Measurements from ENCODE around the gene SIN3B.
"Not testable (repeated sequence)": the region's sequence is repeated elsewhere in the genome, so short reads cannot be mapped to it uniquely, and the experiment has no call there.

Gene SIN3B

DNA sequence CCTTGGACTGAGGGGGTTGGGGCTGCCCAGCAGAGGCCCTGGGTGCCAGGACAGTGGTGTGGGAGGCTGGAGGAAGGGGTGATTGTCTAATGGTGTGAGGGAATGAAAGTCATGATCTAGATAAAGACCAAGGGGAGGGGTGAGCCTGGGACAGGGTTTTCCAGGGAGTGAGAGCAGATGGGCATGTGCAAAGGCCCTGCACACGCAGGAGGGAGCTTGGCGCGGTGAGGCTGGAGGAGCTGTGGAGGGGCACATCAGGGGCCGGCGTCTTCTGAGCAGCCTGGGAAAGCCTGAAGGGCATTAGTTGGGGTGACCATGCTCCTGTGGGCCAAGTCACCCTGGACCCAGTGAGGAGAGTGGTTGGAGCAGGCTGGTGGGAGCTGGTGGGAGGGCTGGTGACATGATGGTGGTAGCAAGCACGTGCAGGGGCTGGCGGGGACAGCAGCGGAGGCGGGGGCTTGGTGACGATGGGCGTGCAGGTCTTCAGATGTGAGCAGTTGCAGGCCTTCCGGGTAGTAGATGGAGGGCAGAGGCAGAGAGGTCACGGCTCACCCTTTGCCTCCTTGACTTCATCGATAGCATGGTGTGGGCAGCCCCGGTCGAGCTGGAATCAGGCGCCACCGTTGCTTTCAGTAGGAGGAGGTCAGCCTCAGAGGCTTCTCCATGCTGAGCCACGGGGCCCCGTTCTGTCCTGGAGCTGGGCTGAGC, 39.4 kb downstream of the SIN3B start:
- no peak for DNase-seq (ENCODE audit: low read depth in 2 of 2)

DNA sequence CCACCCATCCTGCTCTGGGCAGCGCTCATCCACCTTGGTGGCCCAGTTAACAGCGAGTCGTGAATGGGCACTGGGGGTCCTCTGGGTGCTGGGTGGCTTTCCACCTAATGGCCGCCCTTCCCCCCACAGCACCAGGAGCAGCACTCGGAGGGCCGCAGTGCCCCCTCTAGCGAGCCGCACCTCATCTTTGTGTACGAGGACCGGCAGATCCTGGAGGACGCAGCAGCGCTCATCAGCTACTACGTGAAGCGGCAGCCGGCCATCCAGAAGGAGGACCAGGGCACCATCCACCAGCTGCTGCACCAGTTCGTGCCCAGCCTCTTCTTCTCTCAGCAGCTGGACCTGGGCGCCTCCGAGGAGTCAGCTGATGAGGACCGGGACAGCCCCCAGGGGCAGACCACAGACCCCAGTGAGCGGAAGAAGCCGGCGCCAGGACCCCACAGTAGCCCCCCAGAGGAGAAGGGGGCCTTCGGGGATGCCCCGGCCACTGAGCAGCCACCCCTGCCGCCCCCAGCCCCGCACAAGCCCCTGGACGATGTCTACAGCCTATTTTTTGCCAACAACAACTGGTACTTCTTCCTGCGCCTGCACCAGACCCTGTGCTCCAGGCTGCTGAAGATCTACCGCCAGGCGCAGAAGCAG, 40.3 kb downstream of the SIN3B start:
- DNase-seq (ENCODE audit: low read depth in 2 of 2) = no peak

DNA sequence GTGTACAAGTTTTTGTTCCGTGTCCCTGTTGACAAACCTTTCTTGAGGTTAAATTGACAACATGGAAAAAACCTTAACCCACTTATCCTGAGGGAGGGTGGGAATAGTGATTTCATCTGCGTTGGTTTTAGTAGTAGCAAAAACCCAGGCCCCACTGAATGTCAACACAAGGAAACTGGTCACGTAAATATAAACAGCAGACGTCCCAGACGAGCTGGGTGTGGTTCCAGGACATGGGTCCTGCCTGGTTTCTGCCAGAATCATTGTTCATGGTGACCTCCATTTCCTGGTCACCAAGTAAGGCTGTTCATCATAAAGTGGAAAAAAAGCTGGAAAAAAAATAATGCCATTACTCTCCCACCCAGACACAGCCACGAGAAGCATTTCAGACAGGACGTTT, 42.7 kb downstream of the SIN3B start:
- no peak for DNase-seq (ENCODE audit: low read depth in 2 of 2)

DNA sequence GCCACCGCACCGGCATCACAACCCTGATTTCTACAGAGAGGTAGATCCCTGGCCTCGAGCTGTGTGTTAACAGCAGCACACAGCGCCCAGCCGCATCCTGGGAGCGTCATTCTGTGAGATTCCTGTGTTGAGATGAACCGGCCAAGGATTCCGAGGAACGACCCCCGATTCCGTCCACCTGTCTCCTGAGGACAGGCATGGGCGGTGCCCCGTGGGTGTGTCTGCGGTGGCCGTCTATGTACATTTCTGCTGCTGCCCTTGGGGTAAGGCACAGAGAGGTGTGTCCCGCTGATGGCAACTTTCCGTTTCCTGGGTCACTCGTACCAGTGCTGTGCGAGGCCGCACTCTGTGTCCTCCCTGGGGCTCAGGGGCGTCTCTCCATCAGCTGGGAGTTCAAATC, 43.5 kb downstream of the SIN3B start:
- no peak for DNase-seq (ENCODE audit: low read depth in 2 of 2)

DNA sequence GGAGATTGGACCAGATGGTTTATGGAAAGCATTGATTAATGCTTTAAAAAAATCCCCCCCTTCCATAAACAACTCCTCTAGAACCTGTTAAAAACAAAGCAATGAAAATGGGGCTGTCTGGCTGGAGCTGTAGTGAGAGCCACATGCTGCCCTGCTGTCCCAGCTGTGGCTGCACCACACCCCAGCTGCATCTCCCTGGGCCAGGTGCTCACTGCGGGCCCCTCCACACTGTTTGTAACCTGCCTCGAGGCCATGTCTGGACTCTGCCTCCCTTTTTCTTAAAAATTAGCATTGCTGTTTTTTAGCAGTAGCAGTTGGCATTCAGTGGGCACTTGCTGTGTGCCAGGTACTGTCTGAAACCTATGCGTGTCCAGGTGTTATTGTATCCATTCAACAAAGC, 44.4 kb downstream of the SIN3B start:
- DNase-seq (ENCODE audit: low read depth in 2 of 2) = no peak

DNA sequence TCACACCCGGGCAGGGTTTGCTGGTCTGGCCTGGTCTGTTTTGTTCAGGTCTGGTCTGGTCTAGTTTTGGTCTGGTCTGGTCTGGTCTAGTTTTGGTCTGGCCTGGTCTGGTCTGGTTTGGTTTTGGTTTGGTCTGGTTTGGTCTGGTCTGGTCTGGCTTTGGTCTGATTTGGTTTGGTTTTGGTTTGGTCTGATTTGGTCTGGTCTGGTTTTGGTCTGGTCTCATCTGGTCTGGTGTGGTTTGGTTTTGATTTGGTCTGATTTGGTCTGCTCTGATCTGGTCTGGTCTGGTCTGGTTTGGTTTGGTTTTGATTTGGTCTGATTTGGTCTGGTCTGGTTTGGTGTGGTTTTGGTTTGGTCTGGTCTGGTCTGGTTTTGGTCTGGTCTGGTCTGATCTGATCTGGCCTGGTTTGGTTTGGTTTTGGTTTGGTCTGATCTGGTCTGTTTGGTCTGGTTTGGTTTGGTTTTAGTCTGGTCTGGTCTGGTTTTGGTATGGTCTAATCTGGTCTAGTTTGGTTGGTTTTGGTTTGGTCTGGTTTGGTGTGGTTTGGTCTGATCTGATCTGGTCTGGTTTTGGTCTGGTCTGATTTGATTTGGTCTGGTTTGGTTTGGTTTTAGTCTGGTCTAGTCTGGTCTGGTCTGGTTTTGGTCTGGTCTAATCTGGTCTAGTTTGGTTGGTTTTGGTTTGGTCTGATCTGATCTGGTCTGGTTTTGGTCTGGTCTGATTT, 45.2 kb downstream of the SIN3B start:
- no peak for DNase-seq (ENCODE audit: low read depth in 2 of 2)

DNA sequence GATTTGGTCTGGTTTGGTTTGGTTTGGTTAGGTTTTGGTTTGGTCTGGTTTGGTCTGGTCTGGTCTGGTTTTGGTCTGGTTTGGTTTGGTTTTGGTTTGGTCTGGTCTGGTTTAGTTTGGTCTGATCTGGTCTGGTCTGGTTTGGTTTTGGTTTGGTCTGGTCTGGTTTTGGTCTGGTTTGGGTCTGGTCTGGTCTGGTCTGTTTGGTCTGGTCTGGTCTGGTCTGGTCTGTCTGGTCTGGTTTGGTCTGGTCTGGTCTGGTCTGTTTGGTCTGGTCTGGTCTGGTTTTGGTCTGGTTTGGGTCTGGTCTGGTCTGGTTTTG, 45.7 kb downstream of the SIN3B start:
- DNase-seq (ENCODE audit: low read depth in 2 of 2) = not testable (repeated sequence)

DNA sequence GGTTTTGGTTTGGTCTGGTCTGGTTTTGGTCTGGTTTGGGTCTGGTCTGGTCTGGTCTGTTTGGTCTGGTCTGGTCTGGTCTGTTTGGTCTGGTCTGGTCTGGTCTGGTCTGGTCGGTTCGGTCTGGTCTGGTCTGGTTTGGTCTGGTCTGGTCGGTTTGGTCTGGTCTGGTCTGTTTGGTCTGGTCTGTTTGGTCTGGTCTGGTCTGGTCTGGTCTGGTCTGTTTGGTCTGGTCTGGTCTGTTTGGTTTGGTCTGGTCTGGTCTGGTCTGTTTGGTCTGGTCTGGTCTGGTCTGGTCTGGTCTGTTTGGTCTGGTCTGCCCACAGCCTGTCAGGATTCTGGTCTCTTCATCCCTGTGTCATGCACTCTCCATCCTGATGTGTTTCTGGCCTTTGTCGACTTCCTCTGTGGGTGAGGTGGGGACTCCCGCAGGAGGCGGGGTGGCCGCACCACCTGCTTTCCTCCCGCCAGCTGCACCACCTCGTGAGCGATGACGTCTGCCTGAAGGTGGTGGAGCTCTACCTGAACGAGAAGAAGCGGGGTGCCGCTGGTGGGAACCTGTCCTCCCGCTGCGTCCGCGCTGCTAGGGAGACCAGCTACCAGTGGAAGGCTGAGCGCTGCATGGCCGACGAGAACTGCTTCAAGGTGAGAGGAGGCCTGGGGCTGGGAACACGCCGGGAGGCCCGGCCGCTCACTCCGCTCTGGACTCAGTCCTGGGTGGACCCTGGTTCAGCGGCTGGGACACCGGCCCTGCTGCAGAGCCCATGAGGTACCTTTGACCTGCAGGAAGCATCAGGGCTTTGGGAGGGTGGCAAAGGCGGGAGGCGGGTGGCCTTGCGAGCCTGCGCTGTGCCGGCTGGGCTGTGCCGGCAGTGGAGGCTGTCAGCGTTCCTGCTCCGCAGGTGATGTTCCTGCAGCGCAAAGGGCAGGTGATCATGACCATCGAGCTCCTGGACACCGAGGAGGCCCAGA, 46.7 kb downstream of the SIN3B start:
- DNase-seq (ENCODE audit: low read depth in 2 of 2) = no peak

DNA sequence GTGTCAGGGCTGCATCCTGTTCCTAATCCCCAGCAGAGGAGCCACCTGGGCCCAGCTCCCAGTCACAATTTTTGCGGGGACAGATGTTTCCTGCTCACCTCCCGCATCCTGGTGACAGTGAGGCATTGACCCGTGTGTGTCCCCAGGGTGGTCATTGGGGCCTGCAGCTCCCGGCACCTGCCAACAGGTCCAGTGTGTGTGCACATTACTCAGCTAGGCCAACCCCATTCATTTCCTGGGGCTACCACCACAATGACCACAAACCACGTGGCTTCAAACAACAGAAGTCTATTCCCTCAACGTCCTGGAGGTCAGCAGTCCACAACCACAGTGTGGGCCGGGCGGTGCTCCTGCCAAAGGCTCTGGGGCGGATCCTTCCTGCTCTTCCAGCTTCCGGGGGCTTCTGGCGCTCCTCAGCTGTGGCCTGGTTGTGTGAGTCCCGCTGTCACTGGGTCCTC, 47.7 kb downstream of the SIN3B start:
- DNase-seq (ENCODE audit: low read depth in 2 of 2) = no peak

DNA sequence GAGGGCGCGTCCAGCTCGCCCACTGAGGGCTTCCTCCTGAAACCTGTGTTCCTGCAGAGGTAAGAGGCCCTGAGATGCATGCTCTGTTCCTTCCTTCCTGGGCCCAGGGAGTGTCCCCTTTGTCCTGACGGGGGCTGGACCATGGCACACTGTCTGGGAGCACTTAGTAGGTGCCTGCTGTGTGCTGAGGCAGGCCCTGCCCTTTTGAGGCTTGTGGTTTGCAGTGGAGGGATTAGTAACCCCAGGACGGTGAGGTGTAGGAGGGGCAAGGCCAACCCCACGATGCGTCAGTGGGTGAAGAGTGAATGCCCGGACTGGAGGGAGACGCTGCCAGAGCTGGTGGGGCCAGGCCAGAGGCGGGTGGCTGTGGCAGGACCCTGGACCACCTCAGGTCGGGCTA, 48.4 kb downstream of the SIN3B start:
- DNase-seq (ENCODE audit: low read depth in 2 of 2) = no peak

DNA sequence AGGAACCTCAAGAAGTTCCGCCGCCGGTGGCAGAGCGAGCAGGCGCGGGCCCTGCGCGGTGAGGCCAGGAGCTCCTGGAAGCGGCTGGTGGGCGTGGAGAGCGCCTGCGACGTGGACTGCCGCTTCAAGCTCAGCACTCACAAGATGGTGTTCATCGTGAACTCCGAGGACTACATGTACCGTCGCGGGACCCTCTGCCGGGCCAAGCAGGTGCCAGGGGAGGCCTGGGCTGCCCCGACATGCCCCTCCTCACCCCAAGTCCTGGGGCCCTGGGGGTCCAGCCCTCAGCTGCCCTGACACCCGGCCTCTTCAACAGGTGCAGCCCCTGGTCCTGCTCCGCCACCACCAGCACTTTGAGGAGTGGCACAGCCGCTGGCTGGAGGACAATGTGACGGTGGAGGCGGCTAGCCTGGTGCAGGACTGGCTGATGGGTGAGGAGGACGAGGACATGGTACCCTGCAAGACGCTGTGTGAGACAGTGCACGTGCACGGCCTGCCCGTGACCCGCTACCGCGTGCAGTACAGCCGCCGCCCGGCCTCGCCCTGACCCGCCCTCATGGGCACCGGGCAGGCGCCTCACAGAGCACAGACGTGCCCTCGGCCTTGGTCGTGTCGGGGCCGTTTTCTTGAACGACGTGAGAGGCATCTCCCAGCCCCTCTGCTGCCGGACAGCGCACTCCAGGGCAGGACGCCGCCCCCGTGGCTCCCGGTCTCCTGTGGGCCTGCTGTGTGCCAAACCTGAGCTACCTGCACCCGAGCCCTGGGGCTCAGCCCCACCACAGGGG, 49.2 kb downstream of the SIN3B start:
- DNase-seq (ENCODE audit: low read depth in 2 of 2) = no peak

DNA sequence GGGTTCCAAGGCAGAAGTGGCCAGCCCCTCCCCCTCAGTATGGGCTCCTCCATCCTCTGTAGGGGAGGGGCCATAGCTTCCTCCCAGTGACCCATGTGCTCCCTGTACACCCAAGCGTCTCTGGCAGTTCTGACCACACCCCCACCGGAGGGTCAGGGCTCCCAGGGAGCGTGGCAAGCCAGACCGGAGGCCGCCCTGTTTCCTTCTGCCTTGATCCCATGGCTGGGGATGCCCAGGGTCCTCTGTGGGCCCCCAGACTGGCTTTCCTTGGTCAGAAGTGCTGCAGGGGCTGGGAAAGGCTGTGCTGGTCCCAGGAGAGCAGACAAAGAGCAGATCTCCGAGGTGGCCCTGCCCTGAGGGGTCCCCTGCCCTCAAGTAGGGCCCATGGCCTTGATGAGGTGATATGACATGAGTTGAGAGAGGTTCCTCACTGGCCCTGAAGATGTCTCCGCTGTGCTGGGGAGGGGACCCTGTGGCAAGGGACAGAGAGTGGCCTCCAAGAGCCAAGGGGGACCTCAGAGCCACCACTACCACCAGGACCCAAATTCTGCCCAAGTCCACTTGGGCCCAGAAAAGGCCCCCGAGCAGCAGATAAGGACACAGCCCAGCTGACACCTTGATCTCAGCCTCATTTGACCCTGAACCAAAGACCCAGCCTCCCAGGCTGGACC, 51.8 kb downstream of the SIN3B start:
- no peak for DNase-seq (ENCODE audit: low read depth in 2 of 2)

DNA sequence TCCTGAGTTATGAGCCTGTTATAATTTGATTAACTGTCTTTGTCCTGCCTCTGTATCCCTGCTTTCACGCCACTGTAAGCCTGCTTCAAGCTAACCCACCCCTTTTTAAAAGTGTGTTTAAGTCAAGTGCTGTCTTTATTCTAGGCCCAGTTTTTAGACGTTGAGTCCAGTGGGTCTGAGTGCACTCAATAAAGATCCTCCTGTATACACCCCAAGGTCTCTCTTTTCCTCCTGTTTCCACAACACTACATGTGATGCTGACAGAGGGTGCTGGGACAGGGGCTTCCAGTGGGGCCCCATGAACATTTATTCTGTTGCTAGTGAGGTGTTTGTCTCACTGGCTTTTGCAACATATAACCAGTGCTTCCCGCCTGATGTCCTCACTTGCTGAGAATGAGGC, 52.9 kb downstream of the SIN3B start:
- DNase-seq (ENCODE audit: low read depth in 2 of 2) = no peak

DNA sequence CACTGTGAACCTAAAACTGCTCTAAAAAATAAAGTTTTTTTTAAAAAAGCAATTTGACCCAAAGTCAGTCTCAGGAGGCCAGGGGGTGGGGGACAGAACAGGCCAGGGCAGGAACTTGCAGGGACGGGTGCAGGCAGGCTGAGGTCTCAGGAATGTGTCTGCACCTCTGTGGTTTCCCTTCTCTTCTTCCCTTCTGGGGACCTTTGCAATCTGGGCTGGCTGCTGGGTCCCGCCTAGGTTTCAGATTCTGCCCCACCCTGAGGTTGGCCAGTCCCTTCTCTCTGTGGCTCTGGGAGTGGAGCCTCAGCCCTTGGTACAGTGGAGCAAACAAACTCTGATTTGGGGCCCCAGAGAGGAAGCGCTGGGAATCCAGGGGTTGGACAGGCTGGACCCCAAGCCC, 54.3 kb downstream of the SIN3B start:
- no peak for DNase-seq (ENCODE audit: low read depth in 2 of 2)

DNA sequence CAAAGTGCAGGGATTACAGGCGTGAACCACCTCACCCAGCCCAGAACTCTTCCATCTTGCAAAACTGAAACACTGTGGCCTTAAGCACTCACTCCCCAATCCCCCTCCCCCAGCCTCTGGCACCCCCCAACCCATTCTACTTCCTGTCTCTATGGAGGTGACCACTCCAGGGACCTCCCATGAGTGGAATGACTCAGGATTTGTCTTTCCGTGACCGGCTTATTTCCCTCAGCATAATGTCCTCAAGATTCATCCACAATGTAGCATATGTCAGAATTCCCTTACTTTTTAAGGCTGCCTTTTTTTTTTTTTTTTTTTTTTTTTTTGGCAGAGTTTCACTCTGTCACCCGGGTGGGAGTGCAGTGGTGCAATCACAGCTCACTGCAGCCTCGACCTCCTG, 56.0 kb downstream of the SIN3B start:
- no peak for DNase-seq (ENCODE audit: low read depth in 2 of 2)

DNA sequence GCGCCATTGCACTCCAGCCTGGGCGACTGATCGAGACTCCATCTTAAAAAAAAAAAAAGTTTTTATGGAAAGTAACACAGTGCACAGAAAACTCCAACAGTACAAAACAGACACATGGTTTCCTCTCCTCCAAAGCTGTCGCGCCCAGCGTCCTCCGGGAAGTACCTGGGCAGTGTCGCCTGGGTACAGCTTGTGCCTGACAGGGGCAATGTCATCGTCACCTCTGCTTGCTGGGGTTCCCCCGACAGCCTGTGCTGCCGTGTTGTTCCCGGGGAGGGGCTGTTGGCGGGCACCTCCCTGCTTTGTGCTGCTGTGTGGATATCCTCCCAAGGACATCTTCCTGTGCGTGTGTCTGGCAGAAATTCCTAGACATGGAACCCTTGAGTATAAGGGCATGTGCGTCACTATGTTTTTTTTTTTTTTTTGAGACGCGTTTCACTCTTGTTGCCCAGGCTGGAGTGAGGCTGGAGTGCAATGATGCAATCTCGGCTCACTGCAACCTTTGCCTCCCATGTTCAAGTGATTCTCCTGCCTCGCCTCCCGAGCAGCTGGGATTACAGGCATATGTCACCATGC, 57.2 kb downstream of the SIN3B start:
- no peak for DNase-seq (ENCODE audit: low read depth in 2 of 2)

DNA sequence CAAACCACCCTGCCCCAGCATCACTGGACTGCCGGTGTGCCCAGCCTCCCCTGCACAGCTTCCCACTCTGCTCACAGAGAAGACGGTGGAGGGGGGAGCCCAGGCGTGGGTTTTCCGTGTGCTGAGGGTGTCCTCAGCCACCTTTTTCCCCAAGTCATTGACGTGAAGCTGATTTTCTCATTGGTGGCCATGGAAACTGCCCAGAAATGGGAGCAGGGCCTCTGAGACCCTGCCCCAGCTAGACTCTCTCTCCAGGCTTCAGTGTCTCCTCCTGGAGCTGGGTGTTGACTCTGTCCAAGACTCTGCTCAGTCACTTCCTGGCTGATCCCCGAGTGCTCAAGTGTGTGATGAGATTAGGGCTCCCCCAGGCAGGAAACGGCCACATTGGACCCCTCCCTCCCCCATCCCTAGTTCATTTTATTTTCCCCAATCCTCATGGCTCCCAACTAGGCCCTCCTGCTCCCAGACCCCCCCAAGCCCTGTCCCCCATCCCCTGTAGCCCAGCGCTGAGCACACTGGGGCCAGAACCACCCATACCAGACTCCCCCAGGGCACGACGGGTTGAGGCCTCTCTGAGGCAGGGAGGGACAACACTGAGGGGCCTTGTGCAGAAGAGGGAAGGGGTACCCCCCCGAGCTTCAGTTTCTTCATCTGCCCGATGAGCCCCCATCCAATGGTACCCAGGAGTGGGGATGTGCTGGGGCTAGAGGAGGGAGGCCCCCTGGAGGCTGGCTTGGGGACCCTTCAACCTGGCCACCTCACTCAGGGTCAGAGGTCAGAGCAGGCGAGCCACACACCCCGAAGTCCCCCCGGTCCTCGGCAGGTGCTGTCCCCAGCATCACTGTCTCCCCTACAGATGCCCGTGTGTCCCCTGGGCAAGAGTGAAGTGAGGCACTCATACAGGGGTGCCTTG, 58.4 kb downstream of the SIN3B start:
- no peak for DNase-seq (ENCODE audit: low read depth in 2 of 2)

DNA sequence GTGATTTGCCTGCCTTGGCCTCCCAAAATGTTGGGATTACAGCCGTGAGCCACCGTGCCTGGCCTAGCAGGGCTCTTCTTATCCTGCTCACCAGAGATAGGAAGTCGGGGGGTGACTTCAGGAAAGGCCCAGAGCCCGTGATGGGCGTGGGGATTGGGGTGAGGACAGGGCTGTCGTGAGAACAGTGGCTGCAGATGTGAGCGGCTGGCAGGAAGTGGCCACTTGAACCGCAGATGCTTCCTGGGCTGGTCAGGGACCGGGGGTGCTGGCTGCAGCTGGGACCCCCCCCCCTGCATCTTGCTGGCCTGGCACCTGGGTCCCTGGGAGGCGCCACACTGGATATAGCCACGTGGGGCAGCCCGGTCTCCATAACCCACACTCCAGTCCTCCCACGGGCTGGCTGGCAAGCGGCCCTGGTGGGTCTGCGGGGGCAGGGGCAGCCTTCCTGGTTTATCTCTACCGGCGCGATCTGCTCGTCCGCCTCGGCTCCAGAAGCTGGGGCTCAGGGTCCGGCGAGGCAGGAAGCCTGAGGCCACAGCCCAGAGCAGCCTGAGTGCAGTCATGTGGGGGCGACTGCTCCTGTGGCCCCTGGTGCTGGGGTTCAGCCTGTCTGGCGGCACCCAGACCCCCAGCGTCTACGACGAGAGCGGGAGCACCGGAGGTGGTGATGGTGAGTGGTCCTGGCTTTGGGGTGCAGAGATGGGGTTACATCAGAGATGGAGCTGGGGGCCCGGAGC, 59.6 kb downstream of the SIN3B start, which contains the start of gene F2RL3:
F2RL3 (plus strand) TSS at position 371 of the 737 bp plus-strand sequence; CDS start at position 562, 191 bp downstream.
- no peak for DNase-seq (ENCODE audit: low read depth in 2 of 2)

Measured in stimulated activated CD8-positive, alpha-beta memory T cell treated with anti-CD3 and anti-CD28 coated beads, Interleukin-2, amount 100 ng/mL, for 1 hour (primary cell).